HL-60 (cell line): ENCODE data around the gene SLC12A2.

Source experiments
- DNase-seq, 2 experiments: peaks; one replicate each; pipeline ENCODE4 v3.0.0-alpha.2; 2010 to 2020; ENCODE audit warnings: low read depth in 1 of 2, low spot score in 1 of 2
- H3K27ac ChIP-seq: fragments of 250-450 bp; sonication (Bioruptor Pico); replicated peaks from 2 replicates; pipeline ENCODE4 v1.5.1; 2020; ENCODE audit warnings: mild to moderate bottlenecking, moderate library complexity
- H3K27me3 ChIP-seq: fragments of 250-450 bp; sonication (Bioruptor Pico); 2 replicates; pipeline ENCODE4 v1.5.1; 2021; ENCODE audit warnings: mild to moderate bottlenecking, moderate library complexity; ENCODE audit not compliant: insufficient read depth, poor library complexity, severe bottlenecking
- H3K4me3 ChIP-seq: replicated peaks from 2 replicates; pipeline ENCODE4 v1.5.1; 2011; ENCODE audit warnings: mild to moderate bottlenecking, control low read depth, low read length; ENCODE audit not compliant: insufficient read depth
- CTCF ChIP-seq: IDR thresholded peaks from one replicate; pipeline ENCODE4 v1.5.1; 2011; ENCODE audit warnings: low read length, control low read depth, inconsistent platforms; ENCODE audit not compliant: insufficient read depth
- GABPA ChIP-seq: IDR thresholded peaks from 2 replicates; pipeline ENCODE4 v1.6.1; 2012; ENCODE audit warnings: low read depth
- POLR2AphosphoS5 ChIP-seq: IDR thresholded peaks from 2 replicates; pipeline ENCODE4 v1.6.1; 2012; ENCODE audit warnings: low read depth
- REST ChIP-seq: IDR thresholded peaks from 2 replicates; pipeline ENCODE4 v1.6.1; 2012; ENCODE audit warnings: low read depth; ENCODE audit not compliant: insufficient replicate concordance
- SPI1 ChIP-seq: IDR thresholded peaks from 2 replicates; pipeline ENCODE4 v1.6.1; 2012; ENCODE audit warnings: low read depth, mild to moderate bottlenecking, borderline replicate concordance

SLC12A2 gene

GRCh38 chr5:128208436-128208835 is 124.9 kb downstream of the SLC12A2 start:
- DNase-seq, result no peak
- Histone ChIP-seq H3K4me3 (no peak overlapping the region), H3K27me3 (no peaks in the 10 kb centered on the region), H3K27ac (no peak overlapping the region)
- TF ChIP-seq GABPA, result no peak
- TF ChIP-seq REST, result no peak
- TF ChIP-seq POLR2AphosphoS5, result no peak
- TF ChIP-seq SPI1, result no peak
- no peak for TF ChIP-seq CTCF

- H3K4me3 ChIP-seq, result no peak overlapping the region
- no peaks in the 10 kb centered on the region for H3K27me3 ChIP-seq
- no peak for TF ChIP-seq CTCF
- TF ChIP-seq POLR2AphosphoS5, result no peak
- TF ChIP-seq GABPA, result no peak
- no peak for TF ChIP-seq SPI1
- TF ChIP-seq REST, result no peak
- no peak overlapping the region for H3K27ac ChIP-seq
- DNase-seq, result no peak
These were observed 128.7 kb downstream of the SLC12A2 start for GRCh38 chr5:128212191-128212806.

- TF ChIP-seq SPI1, result no peak
- no peak for TF ChIP-seq REST
- no peak for TF ChIP-seq CTCF
- no peak for TF ChIP-seq GABPA
- TF ChIP-seq POLR2AphosphoS5, result no peak
These were observed 129.8 kb downstream of the SLC12A2 start for GRCh38 chr5:128213340-128213739.

More at GRCh38 chr5:128213340-128213739, 129.8 kb downstream of the SLC12A2 start:
- peak in 1 of 2 experiments; percentile 27 for DNase-seq
- H3K27ac ChIP-seq, result no peak overlapping the region
- no peaks in the 10 kb centered on the region for H3K27me3 ChIP-seq
- no peak overlapping the region for H3K4me3 ChIP-seq
